ENCODE data around the gene DOC2A. TPM values are rescaled to one million over a fixed set of nuclear protein-coding genes. Genes with fewer than 3 reads are reported as not detected.

Gene DOC2A
- polyA plus RNA-seq, 1 donor from 2014 or later, result 7.3 TPM

DNA sequence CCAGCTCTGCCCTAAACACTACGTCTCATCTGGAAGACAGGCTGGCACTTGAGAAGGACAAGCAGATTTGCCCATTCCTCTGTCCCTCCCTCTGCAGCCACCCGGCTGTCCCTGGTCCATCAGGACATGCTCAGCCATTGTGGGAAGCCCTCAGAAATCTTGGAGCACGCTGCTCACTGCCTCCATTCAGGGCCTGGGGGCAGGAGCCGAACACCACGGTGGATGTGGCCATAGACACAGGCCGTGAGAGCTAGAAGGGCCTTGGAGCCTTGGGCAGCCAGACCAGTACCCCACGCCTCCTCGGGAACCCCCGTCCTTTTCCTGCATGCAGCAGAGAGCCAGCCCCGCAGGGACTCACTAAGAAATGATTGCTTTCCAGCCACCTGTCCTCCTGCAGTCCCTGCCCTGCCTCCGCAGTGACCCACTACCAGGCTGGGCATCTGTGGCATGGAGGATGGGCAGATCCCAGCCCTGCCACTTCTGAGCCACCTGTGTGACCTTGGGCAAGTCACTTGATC is 3.4 kb downstream of the DOC2A start:
- no peak for TF ChIP-seq EZH2 (IDR thresholded peaks at IDR 0.05; ENCODE audit: borderline replicate concordance, insufficient read depth, low read length, poor library complexity, severe bottlenecking)
- no peak for TF ChIP-seq MXI1 (conservative IDR thresholded peaks at IDR 0.05; ENCODE audit: poor library complexity, severe bottlenecking)
- TF ChIP-seq TAF1 (IDR thresholded peaks at IDR 0.05; ENCODE audit: low read depth), result no peak
- no peak for TF ChIP-seq EP300 (conservative IDR thresholded peaks at IDR 0.05; ENCODE audit: poor library complexity, severe bottlenecking)
- TF ChIP-seq, protein P1, sequence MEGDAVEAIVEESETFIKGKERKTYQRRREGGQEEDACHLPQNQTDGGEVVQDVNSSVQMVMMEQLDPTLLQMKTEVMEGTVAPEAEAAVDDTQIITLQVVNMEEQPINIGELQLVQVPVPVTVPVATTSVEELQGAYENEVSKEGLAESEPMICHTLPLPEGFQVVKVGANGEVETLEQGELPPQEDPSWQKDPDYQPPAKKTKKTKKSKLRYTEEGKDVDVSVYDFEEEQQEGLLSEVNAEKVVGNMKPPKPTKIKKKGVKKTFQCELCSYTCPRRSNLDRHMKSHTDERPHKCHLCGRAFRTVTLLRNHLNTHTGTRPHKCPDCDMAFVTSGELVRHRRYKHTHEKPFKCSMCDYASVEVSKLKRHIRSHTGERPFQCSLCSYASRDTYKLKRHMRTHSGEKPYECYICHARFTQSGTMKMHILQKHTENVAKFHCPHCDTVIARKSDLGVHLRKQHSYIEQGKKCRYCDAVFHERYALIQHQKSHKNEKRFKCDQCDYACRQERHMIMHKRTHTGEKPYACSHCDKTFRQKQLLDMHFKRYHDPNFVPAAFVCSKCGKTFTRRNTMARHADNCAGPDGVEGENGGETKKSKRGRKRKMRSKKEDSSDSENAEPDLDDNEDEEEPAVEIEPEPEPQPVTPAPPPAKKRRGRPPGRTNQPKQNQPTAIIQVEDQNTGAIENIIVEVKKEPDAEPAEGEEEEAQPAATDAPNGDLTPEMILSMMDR (IDR thresholded peaks at IDR 0.05; ENCODE audit: poor library complexity, severe bottlenecking), result no peak
- no peak for TF ChIP-seq SMC3 (conservative IDR thresholded peaks at IDR 0.05; ENCODE audit: poor library complexity)
- no peak for TF ChIP-seq POLR2AphosphoS5 (IDR thresholded peaks at IDR 0.05)
- TF ChIP-seq, protein P2, sequence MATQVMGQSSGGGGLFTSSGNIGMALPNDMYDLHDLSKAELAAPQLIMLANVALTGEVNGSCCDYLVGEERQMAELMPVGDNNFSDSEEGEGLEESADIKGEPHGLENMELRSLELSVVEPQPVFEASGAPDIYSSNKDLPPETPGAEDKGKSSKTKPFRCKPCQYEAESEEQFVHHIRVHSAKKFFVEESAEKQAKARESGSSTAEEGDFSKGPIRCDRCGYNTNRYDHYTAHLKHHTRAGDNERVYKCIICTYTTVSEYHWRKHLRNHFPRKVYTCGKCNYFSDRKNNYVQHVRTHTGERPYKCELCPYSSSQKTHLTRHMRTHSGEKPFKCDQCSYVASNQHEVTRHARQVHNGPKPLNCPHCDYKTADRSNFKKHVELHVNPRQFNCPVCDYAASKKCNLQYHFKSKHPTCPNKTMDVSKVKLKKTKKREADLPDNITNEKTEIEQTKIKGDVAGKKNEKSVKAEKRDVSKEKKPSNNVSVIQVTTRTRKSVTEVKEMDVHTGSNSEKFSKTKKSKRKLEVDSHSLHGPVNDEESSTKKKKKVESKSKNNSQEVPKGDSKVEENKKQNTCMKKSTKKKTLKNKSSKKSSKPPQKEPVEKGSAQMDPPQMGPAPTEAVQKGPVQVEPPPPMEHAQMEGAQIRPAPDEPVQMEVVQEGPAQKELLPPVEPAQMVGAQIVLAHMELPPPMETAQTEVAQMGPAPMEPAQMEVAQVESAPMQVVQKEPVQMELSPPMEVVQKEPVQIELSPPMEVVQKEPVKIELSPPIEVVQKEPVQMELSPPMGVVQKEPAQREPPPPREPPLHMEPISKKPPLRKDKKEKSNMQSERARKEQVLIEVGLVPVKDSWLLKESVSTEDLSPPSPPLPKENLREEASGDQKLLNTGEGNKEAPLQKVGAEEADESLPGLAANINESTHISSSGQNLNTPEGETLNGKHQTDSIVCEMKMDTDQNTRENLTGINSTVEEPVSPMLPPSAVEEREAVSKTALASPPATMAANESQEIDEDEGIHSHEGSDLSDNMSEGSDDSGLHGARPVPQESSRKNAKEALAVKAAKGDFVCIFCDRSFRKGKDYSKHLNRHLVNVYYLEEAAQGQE (IDR thresholded peaks at IDR 0.05; ENCODE audit: borderline replicate concordance), result no peak
- TF ChIP-seq RAD21 (conservative IDR thresholded peaks at IDR 0.05), result no peak
- H3K9ac ChIP-seq (ENCODE audit: low read length), result no peak overlapping the region
- H3K79me2 ChIP-seq (replicated peaks; ENCODE audit: insufficient read depth, low read length), result no peaks in the 10 kb centered on the region

DNA sequence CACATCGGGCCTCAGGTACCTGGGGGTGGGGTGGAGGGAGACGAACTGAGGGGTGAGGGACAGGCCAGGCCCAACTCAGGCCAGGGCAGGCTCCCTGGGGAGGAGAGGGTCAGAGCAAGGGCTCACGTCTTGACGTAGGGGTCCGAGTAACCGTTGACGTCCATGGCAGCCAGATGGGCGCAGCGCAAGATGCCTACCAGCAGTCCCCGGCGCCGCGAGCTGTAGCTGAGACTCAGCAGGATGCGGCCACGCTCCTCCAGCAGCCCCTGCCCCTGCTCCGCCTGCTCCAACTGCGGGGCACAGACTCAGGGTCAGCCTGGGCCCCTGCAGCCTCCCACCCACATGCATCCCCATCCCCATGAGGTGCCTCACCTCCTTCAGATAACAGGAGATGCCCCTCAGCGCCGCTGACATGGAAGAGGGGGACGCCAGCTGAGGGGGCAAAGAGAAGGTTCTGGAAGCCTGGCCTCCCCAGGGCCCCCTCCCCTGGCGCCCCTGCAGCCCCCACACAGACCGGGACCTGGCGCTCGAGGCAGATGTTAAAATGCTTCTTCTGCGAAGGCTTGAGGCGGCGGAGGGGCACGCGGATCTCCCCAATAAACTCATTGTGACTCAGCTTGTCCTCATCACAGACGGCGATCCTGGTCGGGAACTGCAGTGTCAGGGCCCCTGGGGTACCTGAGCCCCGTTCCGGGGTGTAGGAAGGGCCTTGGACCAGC is 4.0 kb downstream of the DOC2A start:
- Histone ChIP-seq H3K9me3 (ENCODE audit: low read length) (no peaks in the 10 kb centered on the region), H3K4me2 (ENCODE audit: low read length) (no peak overlapping the region), H3K79me2 (replicated peaks; ENCODE audit: insufficient read depth, low read length) (no peaks in the 10 kb centered on the region), H3K4me3 (ENCODE audit: low read length) (no peak overlapping the region), H3K36me3 (ENCODE audit: insufficient read depth, low read length) (no peaks in the 10 kb centered on the region), H3F3A (ENCODE audit: insufficient read depth, low read length, poor library complexity, severe bottlenecking) (no peaks in the 10 kb centered on the region), H3K27me3 (ENCODE audit: insufficient read depth, low read depth, low read length) (no peaks in the 10 kb centered on the region), H3K9ac (ENCODE audit: low read length) (no peak overlapping the region), H3K9me2 (ENCODE audit: insufficient read depth, low read length) (no peaks in the 10 kb centered on the region), H4K20me1 (ENCODE audit: insufficient read depth) (no peaks in the 10 kb centered on the region), H3K27ac (ENCODE audit: low read length) (no peak overlapping the region), H2AFZ (ENCODE audit: low read depth, low read length) (no peak overlapping the region)
- TF ChIP-seq TAF1 (IDR thresholded peaks at IDR 0.05; ENCODE audit: low read depth) (no peak), EZH2 (IDR thresholded peaks at IDR 0.05; ENCODE audit: borderline replicate concordance, insufficient read depth, low read length, poor library complexity, severe bottlenecking) (no peak), RAD21 (conservative IDR thresholded peaks at IDR 0.05) (no peak), SMC3 (conservative IDR thresholded peaks at IDR 0.05; ENCODE audit: poor library complexity) (no peak), EP300 (conservative IDR thresholded peaks at IDR 0.05; ENCODE audit: poor library complexity, severe bottlenecking) (no peak), MXI1 (conservative IDR thresholded peaks at IDR 0.05; ENCODE audit: poor library complexity, severe bottlenecking) (no peak), POLR2AphosphoS5 (IDR thresholded peaks at IDR 0.05) (no peak)
- TF ChIP-seq, protein P1 (IDR thresholded peaks at IDR 0.05; ENCODE audit: poor library complexity, severe bottlenecking), result no peak
- TF ChIP-seq, protein P2 (IDR thresholded peaks at IDR 0.05; ENCODE audit: borderline replicate concordance), result no peak

More for the DNA sequence above, 3.4 kb downstream of the DOC2A start:
- H4K20me1 ChIP-seq (ENCODE audit: insufficient read depth), result no peaks in the 10 kb centered on the region
- H3K27me3 ChIP-seq (ENCODE audit: insufficient read depth, low read depth, low read length), result no peaks in the 10 kb centered on the region
- no peak overlapping the region for H3K4me2 ChIP-seq (ENCODE audit: low read length)
- no peaks in the 10 kb centered on the region for H3K9me3 ChIP-seq (ENCODE audit: low read length)
- H2AFZ ChIP-seq (ENCODE audit: low read depth, low read length), result no peak overlapping the region
- H3K9me2 ChIP-seq (ENCODE audit: insufficient read depth, low read length), result no peaks in the 10 kb centered on the region
- no peak overlapping the region for H3K4me3 ChIP-seq (ENCODE audit: low read length)
- no peaks in the 10 kb centered on the region for H3F3A ChIP-seq (ENCODE audit: insufficient read depth, low read length, poor library complexity, severe bottlenecking)
- H3K36me3 ChIP-seq (ENCODE audit: insufficient read depth, low read length), result no peaks in the 10 kb centered on the region
- H3K27ac ChIP-seq (ENCODE audit: low read length), result no peak overlapping the region

Data from neural cell (in vitro differentiated cells).